Daoy (cell line): ENCODE results near the gene PITX1. TPM values are rescaled to one million over a fixed set of nuclear protein-coding genes. Genes with fewer than 3 reads are reported as not detected.

ENCODE experiments used
- DNase-seq: peaks from one replicate; pipeline ENCODE4 v3.0.0-alpha.2; 2015; ENCODE audit warnings: low read depth
- total RNA-seq: library from RNA; depleted of rRNA; stranded (reverse); fragments of >200 nt; shearing (Covaris generic); gene quantifications from 2 replicates; pipeline ENCODE4 v1.2.3, GENCODE V29; 2014

PITX1 gene
- total RNA-seq, 1 experiment from 2014 or later, result 53.8 TPM

DNA sequence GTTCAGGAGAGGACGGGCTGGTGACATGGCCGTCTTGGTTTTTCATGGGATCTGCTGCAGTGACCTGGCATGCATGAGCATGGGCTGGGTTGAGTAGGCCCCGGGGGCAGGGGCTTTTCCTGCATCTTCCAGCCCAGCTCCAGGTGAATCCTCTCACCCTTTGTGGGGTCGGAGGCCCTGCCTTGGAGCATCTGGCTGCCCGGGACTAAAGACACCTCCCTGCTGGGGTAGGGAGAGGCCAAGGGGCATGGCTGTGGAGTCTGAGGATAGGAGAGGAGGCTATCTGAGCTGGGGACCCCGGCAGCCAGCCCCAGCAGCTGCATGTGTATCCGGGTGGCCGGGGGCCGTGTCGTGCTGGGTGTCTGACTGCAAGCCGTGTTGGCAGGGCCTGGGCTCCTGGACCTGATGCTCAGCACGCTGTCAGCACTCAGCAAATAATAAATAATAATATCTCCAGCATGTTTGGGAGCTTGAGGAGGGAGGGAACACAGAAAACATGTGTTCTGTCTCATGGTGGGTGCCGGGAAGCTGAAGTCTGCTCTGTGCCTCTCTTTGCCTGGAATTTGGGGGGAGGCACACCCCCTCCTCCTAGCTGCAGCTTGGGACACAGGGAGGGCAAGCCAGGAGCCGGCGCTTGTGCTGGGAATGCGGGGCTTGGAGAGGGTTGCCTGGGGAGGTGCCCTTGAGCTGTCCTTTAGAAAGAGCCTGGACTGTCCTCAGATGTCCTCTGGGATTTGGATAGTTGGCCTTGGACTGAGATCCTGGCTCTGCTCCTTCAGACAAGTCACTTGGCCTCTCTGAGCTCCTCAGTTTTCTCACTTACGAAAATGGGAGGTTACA, 28.4 kb upstream of the PITX1 start:
- no peak for DNase-seq

DNA sequence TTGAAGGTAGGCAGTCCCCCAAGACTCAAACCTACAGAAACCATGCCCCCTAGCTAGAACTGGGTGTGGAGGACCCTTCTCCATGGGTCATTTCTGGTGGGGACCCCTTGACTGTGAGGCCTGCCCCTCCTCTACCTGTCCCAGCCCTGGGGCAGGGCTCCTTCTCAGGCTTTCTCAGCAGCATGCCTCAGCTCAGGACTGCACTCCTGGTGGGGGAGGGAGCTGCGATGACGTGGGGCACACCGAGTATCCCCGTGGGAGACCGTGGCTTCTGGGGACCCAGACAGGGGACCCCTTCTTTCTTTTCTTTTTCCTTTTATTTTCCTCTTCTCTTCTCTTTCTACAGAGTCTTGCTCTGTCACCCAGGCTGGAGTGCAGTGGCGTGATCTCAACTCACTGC, 27.0 kb upstream of the PITX1 start:
- DNase-seq, result no peak

DNA sequence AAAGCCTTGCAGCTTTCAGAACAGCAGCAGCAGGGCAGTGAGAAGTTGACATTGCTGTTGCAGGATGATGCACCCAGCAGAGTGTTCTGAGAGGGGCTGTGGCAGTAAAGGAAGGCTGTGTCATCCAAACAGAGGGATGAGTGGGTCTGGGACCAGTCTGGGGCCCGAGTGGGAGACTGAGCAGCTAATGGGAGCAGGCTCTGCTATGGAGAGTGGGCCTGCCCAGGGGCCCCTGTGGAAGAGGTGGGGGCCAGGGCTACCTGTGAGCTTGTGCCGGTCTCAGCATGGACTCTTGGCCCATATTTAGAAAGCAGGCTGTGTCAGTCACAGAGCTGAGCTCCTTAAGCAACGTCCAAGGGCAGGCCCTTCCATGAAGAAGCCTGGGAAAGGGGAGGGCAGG, 26.0 kb upstream of the PITX1 start:
- DNase-seq, result no peak

DNA sequence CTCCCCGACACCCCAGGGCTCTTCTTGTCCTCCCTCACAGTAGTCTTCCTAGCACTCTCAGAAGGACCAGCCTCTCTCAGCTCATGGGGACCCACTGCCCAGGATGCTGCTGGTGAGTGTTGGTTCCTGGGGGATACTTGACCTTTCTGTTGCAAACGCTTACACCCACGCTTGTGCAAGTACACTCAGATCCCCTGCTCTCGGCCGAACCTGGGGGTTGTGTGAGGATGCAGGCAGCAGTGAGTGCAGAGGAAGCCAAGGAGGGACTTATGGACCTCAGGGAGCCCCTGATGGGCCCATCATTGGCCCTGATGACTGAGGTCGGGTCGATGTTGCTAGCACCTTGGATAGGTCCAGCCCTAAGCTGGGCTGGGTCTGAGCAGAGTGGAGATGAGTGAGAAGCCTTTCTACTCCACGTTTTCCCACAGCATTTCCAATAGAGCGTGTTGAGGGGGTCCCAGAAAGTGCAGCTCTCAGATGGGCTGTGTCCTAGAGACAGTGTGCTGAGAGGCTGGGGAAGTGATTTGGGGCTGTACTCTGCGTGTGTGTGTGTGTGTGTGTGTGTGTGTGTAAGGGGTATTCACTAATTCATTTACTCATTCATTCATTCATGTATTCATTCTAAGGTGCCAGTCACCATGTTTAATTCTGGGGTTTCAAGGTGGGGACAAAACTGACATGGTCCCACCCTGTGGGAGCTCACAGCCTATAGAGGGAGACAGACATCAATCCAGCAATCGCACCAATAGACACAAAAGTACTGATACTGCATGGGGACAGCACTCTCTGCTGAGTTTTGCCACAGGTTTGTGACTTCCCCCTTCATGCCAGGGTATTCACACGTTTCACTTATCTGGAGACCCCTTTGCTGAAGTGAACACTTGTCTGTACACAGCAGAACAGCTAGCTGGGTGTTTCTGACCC, 25.2 kb upstream of the PITX1 start:
- DNase-seq, result no peak

DNA sequence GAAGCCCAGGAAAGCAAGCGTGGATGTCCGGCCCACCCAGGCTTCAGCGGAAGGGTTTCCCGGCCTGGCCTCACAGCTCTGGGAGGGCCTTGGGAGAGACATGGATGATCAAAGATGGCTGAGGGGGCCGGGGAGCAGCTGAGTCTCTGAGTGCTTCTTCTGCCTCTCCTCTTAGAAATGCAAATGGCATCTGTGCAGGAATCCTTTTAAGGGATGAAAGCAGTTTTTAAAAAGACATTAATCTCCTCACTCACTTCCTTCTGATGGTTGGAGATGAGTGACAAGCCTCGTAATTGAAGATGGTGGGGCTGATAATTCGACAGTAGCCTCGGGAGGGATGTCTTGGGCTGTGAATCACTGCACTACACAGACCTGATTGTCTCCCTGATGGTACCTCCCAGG, 24.3 kb upstream of the PITX1 start:
- no peak for DNase-seq

DNA sequence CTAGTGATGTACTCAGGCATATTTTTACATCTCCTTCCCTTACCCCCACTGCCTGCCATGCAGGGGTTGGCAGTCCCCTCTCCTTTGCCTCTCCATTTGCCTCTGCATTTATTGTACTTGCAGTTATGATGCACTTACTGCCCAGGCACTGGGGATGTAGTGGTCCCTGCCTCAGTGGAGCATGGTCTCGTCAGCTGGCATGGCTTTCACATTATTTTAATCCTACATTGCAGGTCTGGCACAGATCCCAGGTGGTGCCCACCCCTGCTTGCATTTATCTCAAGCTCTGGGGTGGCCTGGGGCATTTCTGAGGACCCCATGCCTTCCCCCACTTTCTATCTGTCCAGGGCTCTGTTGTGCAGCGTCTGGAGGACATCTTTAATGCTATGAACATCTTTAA, 23.2 kb upstream of the PITX1 start:
- DNase-seq, result no peak

DNA sequence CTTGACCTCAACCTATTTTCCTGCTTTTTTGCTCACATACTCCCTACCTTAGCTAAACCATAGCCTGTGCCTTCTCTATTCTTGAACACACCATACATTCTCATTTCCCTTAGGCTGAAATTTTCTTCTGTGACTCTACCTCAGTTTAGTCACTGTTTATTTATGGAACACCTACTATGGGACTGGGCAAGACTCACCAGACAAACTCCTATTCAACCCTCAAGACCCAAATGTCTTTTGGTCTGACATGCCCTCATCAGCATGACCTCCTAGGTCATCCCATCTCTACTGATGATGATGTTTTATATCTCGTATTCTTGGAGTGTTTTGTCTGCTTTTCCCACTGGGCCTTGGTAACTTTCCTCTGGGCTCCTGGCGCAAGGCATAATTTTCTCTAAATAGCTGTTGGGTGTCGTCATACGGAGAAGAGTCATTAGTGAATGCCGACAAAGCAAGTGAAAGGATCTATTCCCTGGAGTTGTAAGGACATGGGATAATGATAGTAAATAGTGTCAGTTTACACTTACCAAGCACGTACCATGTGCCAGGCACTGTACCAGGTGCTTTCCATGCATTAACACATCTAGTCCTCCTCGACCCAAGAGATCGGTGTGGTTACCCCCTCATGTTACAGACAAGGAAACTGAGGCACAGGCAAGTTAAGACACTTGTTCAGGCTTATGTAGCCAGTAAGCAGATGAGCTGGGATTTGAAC, 22.4 kb upstream of the PITX1 start:
- no peak for DNase-seq

DNA sequence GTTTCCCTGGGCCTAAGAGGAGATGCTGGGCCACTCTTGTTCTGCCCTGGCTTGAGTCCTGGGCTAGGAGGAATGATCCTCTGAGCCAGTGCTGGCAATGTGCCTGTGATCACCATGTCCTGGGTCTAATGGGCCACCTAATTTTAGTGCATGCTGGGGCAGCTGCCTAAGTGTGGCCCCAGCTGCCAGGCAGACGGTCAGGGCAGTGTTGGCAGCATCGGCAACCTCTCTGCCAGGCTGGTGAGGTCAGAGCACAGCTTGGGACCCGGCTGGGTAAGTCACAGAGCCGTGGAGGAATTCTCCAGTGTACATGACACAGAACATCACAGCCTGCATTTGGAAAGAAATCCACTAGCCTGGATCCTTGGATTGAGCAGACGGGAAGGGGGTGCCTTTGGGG, 21.4 kb upstream of the PITX1 start:
- DNase-seq, result no peak

DNA sequence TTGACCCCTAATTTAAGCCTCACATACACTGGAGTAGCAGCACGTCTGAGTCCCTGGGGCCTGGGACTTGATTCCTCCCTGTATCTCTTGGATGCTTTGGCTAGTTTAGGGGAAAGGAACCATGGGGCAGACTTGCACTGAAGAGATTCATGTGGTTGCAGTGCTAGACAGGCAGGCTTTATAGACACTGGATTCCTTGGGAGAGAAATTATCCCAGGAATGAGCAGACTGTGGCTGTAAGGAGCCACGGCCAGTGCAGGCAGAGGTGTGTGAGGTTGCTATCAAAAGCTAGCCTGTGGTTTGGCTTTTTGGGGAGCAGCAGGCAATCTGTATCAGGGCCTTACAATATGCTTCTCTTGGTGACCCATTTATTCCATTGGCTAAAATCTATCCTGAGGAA, 20.5 kb upstream of the PITX1 start:
- DNase-seq, result no peak

DNA sequence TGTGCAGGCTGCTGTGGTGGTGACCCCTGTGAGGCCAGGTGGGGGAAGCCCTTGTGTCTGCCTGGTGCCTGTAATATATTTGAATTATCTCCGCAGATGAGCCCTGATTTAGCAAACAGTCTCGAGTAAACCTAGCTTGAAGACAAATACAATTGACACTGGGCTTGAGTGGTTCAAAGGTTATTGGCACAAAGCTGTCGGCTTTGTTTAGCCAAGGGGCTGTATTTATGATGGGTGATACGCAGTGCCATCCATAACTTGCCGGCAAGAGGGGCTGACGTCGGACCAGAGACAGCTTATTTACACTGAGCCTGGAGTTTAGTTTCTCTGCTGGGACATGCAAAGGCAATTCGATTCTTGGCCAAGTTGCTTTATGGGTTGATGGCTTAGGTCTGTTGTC, 20.0 kb upstream of the PITX1 start:
- DNase-seq, result no peak

DNA sequence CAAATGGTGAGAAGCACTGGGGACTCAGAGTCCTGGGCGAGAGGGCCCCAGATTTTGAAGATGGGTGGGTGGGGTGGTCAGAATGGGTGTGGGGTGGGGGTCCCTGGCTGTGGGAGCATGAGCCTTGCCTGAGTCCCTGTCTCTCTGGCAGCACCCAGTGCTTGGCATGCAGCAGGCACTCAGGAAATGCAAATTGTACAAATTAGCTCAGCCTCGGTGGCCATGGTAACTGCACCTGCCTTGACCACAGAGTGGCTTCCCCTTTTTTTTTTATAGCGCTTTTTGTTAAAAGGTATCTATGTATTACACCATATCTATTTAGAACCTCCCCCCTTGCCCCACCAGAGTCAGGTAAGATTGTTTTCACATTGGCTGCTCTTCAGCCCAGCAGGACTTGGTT, 19.2 kb upstream of the PITX1 start:
- no peak for DNase-seq

DNA sequence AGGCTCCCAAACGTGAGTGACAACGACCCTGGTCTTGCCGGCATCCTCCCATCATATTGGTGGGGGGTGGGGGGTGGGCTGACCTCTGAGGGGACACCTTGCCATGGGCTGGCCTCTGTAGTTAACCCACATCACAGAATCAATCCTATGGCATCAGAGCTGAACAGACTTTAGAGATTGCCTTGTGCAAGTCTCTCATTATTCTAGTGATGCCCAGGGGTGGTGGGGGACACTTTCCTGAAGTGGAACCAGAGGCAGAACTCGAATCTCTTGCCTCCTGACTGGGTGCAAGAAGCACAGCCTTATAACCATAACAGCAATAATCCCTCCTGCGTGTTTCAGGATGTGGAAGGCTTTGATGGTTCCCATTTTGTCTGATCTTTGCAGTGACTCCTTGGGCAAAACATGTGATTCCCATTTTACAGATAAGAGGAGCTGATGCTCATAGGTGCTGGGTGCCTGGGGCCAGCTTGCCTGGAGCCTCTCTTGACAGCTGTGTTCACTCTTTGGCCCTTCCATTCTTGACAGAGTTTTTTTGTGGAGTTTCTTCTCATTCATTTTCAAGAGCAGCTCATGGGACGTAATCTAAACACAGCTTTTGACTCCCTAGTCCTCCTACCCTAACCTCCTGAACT, 18.6 kb upstream of the PITX1 start:
- DNase-seq, result no peak

DNA sequence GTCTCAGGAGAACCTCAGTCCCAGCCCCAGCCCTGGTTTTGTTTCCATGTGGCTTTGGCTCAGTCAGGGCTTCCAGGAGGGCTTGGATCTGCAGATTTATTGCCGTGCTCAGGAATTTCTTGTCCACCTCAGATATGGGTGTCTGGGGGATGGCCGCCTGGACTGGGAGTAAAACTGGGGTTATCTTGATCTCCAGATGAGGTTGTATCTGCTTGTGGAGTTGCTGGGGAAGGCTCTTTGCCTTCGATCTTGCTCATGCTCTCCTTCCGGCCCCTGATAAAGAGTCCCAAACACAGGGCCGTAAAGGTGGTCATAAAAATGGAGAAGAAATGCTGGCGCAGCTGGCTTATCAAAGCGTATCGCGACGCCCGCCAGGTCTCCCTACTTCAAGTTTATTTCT, 17.8 kb upstream of the PITX1 start:
- no peak for DNase-seq

DNA sequence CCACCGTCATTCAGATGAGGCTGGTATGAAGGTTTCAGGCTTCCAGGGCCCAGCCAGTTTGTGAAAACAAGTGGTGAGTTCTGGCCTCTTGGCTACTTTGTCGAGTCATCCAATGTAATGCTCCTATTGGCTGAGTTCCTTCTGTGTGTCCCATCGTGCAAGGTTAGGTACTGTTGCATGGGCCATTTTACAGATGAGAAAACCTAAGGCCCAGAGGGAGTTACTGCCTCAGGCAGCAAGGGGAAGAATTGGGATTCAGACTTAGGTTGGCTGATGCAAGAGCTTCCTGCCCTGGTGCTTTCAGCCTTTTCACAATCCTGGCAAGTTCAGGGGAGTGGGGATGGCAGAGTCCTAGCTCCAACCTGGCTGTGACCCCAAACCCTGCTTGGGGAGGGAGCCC, 17.4 kb upstream of the PITX1 start:
- DNase-seq, result no peak

DNA sequence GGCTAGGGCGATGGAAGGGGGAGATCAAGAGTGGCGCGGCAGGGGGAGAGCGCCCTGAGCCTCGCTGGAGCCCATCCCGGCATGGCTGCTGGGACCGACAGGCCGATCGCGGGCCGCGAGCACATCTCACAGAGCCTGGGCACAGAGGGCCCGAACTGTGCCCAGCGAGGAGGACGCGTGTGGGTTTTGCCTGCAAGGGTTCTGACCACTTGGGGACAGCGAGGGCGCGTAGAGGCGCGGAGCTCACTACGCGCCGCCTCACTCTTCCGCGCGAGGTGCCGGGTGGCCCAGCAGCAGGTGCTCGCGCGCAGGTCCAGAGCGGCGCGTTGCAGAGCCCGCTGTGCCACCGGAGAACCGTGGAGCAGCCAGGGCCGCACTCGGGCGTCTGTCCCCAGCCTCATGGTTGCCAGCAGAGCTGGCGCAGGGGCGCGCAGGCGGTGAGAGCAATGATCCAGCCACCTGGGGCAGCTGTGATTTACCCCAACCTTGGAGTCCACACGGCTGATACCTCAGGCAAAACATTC, 16.3 kb upstream of the PITX1 start:
- DNase-seq, result no peak

DNA sequence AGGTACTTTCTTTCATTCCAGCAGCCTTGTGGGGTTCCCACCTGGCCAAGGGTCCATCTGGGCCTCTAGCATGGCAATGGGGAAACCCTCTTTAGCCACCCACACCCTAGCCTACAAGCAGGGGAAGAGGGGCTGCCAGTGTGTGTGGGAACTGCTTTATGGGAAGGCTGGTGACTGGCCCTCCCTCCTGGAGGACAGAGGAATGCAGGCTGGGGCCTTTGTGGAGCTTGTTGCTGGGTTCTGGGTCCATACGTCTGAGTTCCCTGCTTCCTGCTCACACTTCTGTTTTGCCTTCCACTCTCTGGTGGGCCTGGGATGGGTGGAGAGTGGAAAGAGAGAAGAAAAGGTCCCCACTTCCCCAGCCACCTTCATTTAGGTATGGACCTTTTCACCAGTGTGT, 14.9 kb upstream of the PITX1 start:
- DNase-seq, result no peak

DNA sequence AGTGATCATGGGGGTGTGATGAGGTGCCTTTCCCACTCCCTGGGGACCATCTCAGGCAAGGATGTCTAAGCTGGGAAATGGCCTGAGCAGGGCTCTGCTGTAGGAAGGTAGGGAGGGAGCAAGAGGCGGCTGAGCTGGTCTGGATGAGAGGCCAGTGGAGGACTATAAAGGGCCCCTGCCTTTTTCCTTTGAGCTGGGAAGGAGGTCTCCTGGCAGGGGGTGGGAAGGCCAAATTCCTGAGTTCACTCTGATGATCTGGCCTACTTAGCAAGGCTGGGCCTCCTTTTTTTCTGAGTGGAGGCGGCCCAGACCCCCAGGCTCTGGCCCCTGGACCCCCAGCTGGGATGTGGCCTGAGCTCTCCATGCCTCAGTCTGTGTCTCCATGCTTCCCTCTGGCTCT, 14.3 kb upstream of the PITX1 start:
- no peak for DNase-seq

DNA sequence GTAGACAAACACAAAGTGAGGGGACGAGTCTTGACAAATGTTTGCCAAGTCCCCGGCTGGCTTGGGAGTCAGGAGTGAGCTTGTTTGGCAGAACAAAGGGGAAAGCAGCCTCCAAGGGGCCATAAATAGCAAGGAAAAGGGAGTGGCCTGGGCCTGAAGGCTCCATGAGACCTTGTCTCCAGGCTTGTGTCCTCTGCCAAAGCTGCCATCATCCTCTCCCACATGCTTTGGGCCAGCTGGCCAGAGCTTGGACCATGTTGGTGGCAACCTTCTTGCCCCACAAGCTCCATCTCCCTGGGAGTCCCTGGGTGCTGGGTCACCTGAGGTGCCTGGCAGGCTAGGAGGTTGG, 13.3 kb upstream of the PITX1 start:
- no peak for DNase-seq

DNA sequence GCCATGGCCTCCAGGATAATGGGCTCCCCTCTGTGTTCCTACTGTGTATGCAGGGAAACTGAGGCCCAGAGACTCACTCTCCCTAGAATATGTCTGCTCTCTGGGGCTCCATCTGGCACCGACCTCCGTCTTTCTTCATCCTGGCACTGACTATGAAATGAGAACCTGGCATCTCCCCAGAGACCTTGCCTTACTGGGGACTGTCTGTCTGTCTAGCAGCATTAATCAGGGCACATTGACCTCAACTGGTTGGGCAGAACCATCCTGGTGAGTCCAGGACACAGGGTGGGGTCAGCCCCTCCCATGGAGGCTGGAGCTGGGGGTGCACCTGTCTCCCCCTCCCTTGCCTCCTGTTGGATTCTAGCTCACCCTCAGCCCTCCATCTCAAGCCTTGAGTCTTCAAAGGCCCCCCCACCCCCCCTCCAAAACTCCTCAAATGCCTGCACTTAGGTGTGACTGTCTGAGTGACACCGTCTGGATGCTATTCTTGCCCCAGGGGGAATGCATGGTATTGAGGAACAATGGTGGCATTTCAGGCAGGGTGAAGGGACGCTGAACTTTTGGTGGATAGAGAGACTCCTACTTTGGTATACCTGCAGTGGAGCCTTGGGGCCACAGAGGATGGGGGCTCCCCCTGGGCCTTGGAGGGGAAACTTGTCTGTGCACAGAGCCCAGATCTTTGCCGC, 12.8 kb upstream of the PITX1 start:
- DNase-seq, result no peak

DNA sequence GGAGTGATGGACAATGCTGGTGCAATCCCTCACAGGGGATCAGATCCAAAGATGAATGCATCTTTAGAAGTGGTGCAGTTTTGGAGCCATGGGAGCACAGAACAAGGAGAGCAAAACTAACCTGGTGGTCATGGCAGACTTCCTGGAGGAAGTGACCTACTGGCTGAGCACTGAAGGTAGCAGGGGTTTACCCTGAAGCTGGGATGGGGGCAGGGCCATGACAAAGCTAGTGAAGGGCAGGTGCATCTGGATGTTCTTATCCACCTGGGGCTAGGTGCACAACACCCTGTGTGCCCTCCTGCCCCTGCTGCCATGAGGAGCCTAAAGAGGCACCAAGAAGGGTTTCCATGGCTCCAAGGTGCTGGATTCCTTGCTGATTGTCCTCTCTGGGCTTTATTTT, 11.5 kb upstream of the PITX1 start:
- no peak for DNase-seq

DNA sequence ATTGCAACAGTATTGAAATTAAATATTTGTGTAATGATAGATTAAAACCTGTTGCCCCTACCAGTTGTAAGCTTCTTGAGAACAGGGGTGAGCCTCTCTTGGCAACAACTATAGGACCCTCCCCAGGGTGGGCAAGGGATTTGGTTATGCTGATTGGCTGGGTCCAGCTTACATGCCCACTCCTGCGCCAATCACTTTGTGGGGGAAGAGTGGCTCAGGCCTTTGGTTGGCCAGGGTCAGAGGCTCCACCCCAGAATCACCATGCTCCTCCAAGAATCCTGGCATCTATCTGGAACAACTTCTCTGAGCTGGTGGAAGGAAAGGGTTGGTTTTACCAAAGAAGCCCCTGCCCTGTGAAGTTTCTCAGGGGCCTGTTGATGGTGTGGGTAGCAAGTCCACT, 8.6 kb upstream of the PITX1 start:
- DNase-seq, result no peak
